BJ (cell line): ENCODE results near the gene AGPAT3. TPM values are rescaled to one million over a fixed set of nuclear protein-coding genes. Genes with fewer than 3 reads are reported as not detected.

Source experiments
- CTCF ChIA-PET: fragments of 350-600 bp; formaldehyde crosslinking; extraction: SDS; loops from one replicate; lab custom pipeline; 2021; ENCODE audit warnings: antibody characterized with exemption, inconsistent platforms; lab: Yijun Ruan, JAX
- POLR2A ChIA-PET: fragments of 300-600 bp; sonication (Branson Sonifier 250); formaldehyde crosslinking; extraction: SDS; loops from one replicate; lab custom pipeline; 2021; ENCODE audit warnings: antibody characterized with exemption; lab: Charles Lee
- DNase-seq: peaks from one replicate; pipeline ENCODE4 v3.0.0-alpha.2; 2011; ENCODE audit warnings: low read depth
- H3K27me3 ChIP-seq: 2 replicates; pipeline ENCODE4 v1.6.0; 2011; ENCODE audit warnings: low read length; ENCODE audit not compliant: control insufficient read depth, insufficient read depth
- H3K36me3 ChIP-seq: 2 replicates; pipeline ENCODE4 v1.5.1; 2011; ENCODE audit warnings: low read length; ENCODE audit not compliant: control insufficient read depth, insufficient read depth
- H3K4me3 ChIP-seq: 2 replicates; pipeline ENCODE4 v1.5.1; 2011; ENCODE audit warnings: low read depth, mild to moderate bottlenecking, control low read depth, low read length
- polyA plus RNA-seq: library from polyadenylated mRNA; depleted of rRNA; stranded (reverse); fragments of >200 nt; gene quantifications from 2 replicates; pipeline ENCODE4 v1.2.3, GENCODE V29; 2011
- TF ChIP-seq, protein P1 (sequence below): IDR thresholded peaks from 2 replicates; pipeline ENCODE4 v1.5.1; 2011; ENCODE audit warnings: low read depth, mild to moderate bottlenecking, control low read depth, inconsistent platforms, low read length, moderate library complexity; ENCODE audit not compliant: insufficient read depth

Gene AGPAT3
- polyA plus RNA-seq, 1 experiment: 68.5 TPM

DNA sequence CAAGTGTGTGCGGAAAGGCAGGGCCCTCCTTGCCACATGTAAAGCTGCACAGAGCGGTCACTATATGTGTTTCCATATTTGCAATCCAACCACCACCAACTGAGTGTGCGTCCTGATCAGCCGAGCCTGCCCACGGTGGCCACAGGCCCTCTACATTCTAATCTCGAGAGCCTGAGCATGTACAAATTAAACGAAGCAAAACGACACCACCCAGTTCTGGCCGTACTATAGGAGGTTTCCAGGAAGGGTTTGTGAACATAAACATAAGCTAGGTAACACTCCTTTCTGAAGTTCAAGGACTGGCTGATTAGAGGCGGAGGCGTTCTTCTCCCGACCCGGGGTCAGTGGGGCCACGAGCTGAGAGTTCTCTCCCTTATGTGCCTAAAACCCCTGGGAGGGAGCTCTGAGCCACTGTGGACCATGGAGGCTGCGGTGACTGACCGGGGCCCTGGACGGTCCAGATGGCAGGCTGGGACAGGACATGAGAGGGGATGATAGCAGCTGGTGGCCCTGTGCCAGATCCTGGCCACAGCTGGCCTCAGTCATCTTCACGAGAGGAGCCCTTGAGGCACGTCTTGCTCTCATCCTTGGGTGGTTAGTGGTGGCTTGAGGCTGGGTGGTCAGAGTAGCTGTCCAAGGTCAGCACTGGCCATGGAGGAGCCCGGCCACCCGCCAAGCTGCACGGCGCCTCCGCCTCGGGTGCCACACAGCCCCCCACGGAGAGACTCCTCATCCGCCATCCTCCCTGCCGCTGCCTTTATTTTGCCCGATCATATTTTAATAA, 108.0 kb downstream of the AGPAT3 start:
- TF ChIP-seq, protein P1, sequence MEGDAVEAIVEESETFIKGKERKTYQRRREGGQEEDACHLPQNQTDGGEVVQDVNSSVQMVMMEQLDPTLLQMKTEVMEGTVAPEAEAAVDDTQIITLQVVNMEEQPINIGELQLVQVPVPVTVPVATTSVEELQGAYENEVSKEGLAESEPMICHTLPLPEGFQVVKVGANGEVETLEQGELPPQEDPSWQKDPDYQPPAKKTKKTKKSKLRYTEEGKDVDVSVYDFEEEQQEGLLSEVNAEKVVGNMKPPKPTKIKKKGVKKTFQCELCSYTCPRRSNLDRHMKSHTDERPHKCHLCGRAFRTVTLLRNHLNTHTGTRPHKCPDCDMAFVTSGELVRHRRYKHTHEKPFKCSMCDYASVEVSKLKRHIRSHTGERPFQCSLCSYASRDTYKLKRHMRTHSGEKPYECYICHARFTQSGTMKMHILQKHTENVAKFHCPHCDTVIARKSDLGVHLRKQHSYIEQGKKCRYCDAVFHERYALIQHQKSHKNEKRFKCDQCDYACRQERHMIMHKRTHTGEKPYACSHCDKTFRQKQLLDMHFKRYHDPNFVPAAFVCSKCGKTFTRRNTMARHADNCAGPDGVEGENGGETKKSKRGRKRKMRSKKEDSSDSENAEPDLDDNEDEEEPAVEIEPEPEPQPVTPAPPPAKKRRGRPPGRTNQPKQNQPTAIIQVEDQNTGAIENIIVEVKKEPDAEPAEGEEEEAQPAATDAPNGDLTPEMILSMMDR: no peak
- ChIA-PET POLR2A (no interaction called here), CTCF (interaction anchor here (1.8 kb wide), 1 partner anchor 162 kb away, joined by 9 read pairs; no protein-coding TSS in a partner anchor)
- DNase-seq: no peak
- Histone ChIP-seq H3K36me3 (peaks cover 32% of the 10 kb centered on the region), H3K27me3 (no peaks in the 10 kb centered on the region), H3K4me3 (no peak overlapping the region)

DNA sequence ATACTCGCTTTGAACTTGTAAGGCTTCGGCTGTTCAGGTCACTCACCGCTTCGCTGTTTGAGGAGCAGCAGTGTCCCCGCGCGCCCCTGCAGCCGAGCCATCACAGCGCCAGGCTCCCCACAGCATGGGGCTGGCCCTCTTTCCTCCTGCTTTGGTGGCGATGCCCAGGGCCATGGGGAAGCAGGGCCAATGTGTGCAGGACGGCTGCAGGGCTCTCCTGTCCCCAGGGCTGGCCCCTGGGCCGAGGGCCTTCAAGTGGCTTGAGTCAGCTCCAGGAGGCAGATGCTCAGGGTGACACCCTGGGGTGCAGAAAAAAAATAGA, 108.6 kb downstream of the AGPAT3 start:
- no peak for DNase-seq
- H3K27me3 ChIP-seq: no peaks in the 10 kb centered on the region
- no peak overlapping the region for H3K4me3 ChIP-seq
- CTCF ChIA-PET: interaction anchor here (1.8 kb wide), 1 partner anchor 163 kb away, joined by 9 read pairs; no protein-coding TSS in a partner anchor
- POLR2A ChIA-PET: no interaction called here
- peaks cover 31% of the 10 kb centered on the region for H3K36me3 ChIP-seq
- TF ChIP-seq, protein P1: no peak

DNA sequence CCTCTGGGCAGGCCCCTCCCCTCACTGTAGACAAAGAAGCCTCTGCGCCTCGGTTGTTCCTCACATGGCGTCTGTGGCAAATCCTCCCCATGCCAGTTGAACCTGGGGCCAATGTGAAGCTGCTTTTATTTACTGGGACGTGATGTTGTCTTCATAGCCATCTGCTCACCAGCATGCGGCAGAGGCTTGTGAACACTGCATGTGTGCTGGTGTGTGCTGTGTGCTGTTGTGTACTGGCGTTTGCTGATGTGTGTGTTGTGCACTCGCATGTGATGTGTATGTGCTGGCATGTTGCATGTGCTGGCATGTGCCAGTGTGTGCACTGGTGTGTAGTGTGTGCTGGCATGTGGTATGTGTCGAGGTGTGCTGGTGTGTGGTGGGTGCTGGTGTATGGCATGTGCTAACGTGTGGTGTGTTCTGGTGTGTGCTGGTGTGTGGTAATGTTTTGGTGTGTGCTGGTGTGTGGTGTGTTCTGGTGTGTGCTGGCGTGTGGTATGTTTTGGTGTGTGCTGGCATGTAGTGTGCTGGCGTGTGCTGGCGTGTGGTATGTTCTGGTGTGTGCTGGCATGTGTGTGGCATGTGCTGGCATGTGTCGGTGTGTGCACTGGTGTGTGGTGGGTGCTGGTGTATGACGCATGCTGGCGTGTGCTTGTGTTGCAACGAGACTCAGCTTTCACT, 109.9 kb downstream of the AGPAT3 start:
- POLR2A ChIA-PET: interaction anchor here (0.7 kb wide), 1 partner anchor 681 kb away, joined by 3 read pairs; no protein-coding TSS in a partner anchor
- no peaks in the 10 kb centered on the region for H3K27me3 ChIP-seq
- CTCF ChIA-PET: interaction anchor here (0.6 to 3.6 kb wide), 18 partner anchors 11 to 313 kb away, joined by 3 to 20 read pairs (median 3); no protein-coding TSS in a partner anchor
- TF ChIP-seq, protein P1: no peak
- no peak for DNase-seq
- H3K4me3 ChIP-seq: no peak overlapping the region
- H3K36me3 ChIP-seq: peaks cover 23% of the 10 kb centered on the region

DNA sequence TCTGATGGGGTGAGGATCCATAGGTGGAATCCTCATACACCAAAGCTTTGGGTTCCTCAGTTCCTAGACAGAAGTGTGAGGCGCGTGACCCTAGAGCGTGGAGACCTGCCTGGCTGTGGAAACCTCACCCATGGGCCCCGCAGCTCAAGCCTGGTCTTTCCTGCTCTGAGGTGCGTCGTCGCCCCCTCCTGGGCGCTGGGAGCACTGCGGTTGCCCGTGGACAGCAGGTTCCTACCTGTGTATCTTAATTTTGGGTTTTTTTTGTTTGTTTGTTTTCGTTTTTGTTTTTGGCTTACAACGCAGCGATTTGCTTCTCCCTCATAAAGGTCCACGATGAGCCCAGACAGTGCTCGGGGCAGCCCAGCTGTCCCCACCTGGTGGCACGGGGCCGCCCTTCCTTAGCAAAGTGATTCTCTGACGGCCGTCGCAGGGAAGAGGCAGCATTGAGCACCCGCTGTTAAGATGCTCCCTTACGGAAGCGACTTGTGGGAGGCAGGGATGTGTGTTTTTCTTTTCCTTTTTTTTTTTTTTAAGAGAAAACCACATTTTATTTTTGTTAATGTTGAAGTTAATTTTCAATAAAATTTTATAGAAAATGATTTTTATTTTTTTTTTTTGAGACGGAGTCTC, 110.6 kb downstream of the AGPAT3 start:
- ChIA-PET CTCF (interaction anchor here (0.6 to 3.6 kb wide), 18 partner anchors 10 to 314 kb away, joined by 3 to 20 read pairs (median 3); no protein-coding TSS in a partner anchor), POLR2A (interaction anchor here (0.7 kb wide), 1 partner anchor 680 kb away, joined by 3 read pairs; no protein-coding TSS in a partner anchor)
- TF ChIP-seq, protein P1: peak; percentile 98
- H3K36me3 ChIP-seq: peaks cover 22% of the 10 kb centered on the region
- no peaks in the 10 kb centered on the region for H3K27me3 ChIP-seq
- no peak for DNase-seq
- H3K4me3 ChIP-seq: no peak overlapping the region
